Body of pancreas (tissue), 4 donors: ENCODE results near the gene TRPC1. TPM values are rescaled to one million over a fixed set of nuclear protein-coding genes. Genes with fewer than 3 reads are reported as not detected.

Experiments
- ATAC-seq: fragments of 150-250 bp; one replicate; pipeline ENCODE4 v1.9.1; 2016
- DNase-seq, 4 donors: peaks; one replicate each; pipeline ENCODE4 v3.0.0-alpha.2; 2019
- H3K27ac ChIP-seq, 4 donors: fragments of 200-600 bp; sonication (generic); 1 replicate in 3 of 4; 2 replicates in 1 of 4; pipeline versions ENCODE4 v1.5.1 to v1.6.1; 2016 to 2019; ENCODE audit warnings: mild to moderate bottlenecking in 1 of 4, mixed read lengths in 1 of 4, moderate library complexity in 1 of 4
- H3K27me3 ChIP-seq, 2 donors: fragments of 200-600 bp; sonication (generic); one replicate each; pipeline ENCODE4 v1.6.0; 2016; ENCODE audit warnings: mild to moderate bottlenecking in 1 of 2
- H3K36me3 ChIP-seq, 2 donors: fragments of 200-600 bp; sonication (generic); replicated peaks in 1 of 2; 2 replicates each; pipeline ENCODE4 v1.5.1; 2016; ENCODE audit warnings: low read depth in 2 of 2; ENCODE audit not compliant: insufficient read depth in 1 of 2
- H3K4me1 ChIP-seq: fragments of 200-600 bp; sonication (generic); one replicate; pipeline ENCODE4 v1.6.0; 2016
- H3K4me3 ChIP-seq, 2 donors: fragments of 200-600 bp; sonication (generic); 1 replicate in 1 of 2; 2 replicates in 1 of 2; pipeline ENCODE4 v1.5.1; 2016 to 2019
- H3K9me3 ChIP-seq, 3 donors: fragments of 200-600 bp; sonication (generic); 1 replicate in 2 of 3; 2 replicates in 1 of 3; pipeline ENCODE4 v1.5.1; 2016
- CTCF ChIP-seq, 7 experiments: fragments of 450-650 bp in 4 of 7; fragments of 200-600 bp in 3 of 7; sonication (generic) in 3 of 7; IDR thresholded peaks; one replicate each; pipeline ENCODE4 v1.5.1; 2016 to 2019; ENCODE audit warnings: antibody characterized with exemption in 7 of 7
- POLR2A ChIP-seq, 3 donors: fragments of 450-650 bp; IDR thresholded peaks; one replicate each; pipeline ENCODE4 v1.6.1; 2016; ENCODE audit warnings: antibody characterized with exemption in 3 of 3, mild to moderate bottlenecking in 2 of 3
- WGBS, 2 donors: methylation state at CpG; one replicate each; pipeline ENCODE4 v1.1.5; 2017; 5-methylcytosine and 5-hydroxymethylcytosine counted together
- intact Hi-C: fragments of 100-400 bp; cut with DNase I; formaldehyde crosslinking; loops from one replicate; pipeline ENCODE4 v1.15.1; 2023
- total RNA-seq, 2 donors: library from RNA; depleted of rRNA; stranded (reverse); fragments of >200 nt; gene quantifications; one replicate each; pipeline ENCODE4 v1.1.0, GENCODE V29; 2016

Gene TRPC1
- total RNA-seq, 2 donors from 2014 or later: 6.9 to 7.5 TPM

- 45 to 58% methylated on average over 1 of the region's 1 CpG for WGBS, 2 donors
- Histone ChIP-seq H3K9me3 (no peaks in the 10 kb centered on the region), H3K36me3 (no peaks in the 10 kb centered on the region), H3K27ac (no peak overlapping the region), H3K4me3 (no peak overlapping the region), H3K4me1 (no peaks in the 10 kb centered on the region), H3K27me3 (no peaks in the 10 kb centered on the region)
- DNase-seq (no peak), ATAC-seq (no peak)
- TF ChIP-seq POLR2A (IDR thresholded peaks at IDR 0.05) (no peak), CTCF (IDR thresholded peaks at IDR 0.05) (no peak)
- intact Hi-C loops: no loop called here
Observed at GRCh38 chr3:142802891-142803290, 79.1 kb downstream of the TRPC1 start.

- Histone ChIP-seq H3K4me3 (no peak overlapping the region), H3K4me1 (no peaks in the 10 kb centered on the region), H3K36me3 (no peaks in the 10 kb centered on the region), H3K27ac (no peak overlapping the region), H3K9me3 (no peaks in the 10 kb centered on the region), H3K27me3 (no peaks in the 10 kb centered on the region)
- no peak for ATAC-seq
- DNase-seq: no peak
- intact Hi-C loops: no loop called here
- WGBS, 2 donors: 75% methylated on average over 9 of the region's 9 CpGs
- no peak for TF ChIP-seq CTCF (IDR thresholded peaks at IDR 0.05)
- no peak for TF ChIP-seq POLR2A (IDR thresholded peaks at IDR 0.05)
Observed at GRCh38 chr3:142808103-142808917, 84.5 kb downstream of the TRPC1 start.

- no peak overlapping the region for H3K27ac ChIP-seq
- no peaks in the 10 kb centered on the region for H3K9me3 ChIP-seq
- WGBS, 2 donors: 69 to 77% methylated on average over 3 of the region's 3 CpGs
- TF ChIP-seq POLR2A (IDR thresholded peaks at IDR 0.05) (no peak), CTCF (IDR thresholded peaks at IDR 0.05) (no peak)
- ATAC-seq: no peak
- H3K27me3 ChIP-seq: no peaks in the 10 kb centered on the region
- no peaks in the 10 kb centered on the region for H3K36me3 ChIP-seq
- intact Hi-C loops: no loop called here
- no peaks in the 10 kb centered on the region for H3K4me1 ChIP-seq
- H3K4me3 ChIP-seq: no peak overlapping the region
- DNase-seq: no peak
Observed at GRCh38 chr3:142809259-142809658, 85.4 kb downstream of the TRPC1 start.

- ATAC-seq (no peak), DNase-seq (no peak)
- H3K27me3 ChIP-seq: no peaks in the 10 kb centered on the region
- H3K36me3 ChIP-seq: no peaks in the 10 kb centered on the region
- H3K27ac ChIP-seq: no peak overlapping the region
- TF ChIP-seq POLR2A (IDR thresholded peaks at IDR 0.05) (no peak), CTCF (IDR thresholded peaks at IDR 0.05) (no peak)
- no peaks in the 10 kb centered on the region for H3K9me3 ChIP-seq
- intact Hi-C loops: no loop called here
- no peaks in the 10 kb centered on the region for H3K4me1 ChIP-seq
- 86 to 88% methylated on average over 6 of the region's 6 CpGs for WGBS, 2 donors
- H3K4me3 ChIP-seq: no peak overlapping the region
Observed at GRCh38 chr3:142815803-142816202, 92.0 kb downstream of the TRPC1 start.

- Histone ChIP-seq H3K36me3 (no peaks in the 10 kb centered on the region), H3K9me3 (no peaks in the 10 kb centered on the region), H3K4me3 (no peak overlapping the region), H3K4me1 (no peaks in the 10 kb centered on the region), H3K27ac (no peak overlapping the region), H3K27me3 (no peaks in the 10 kb centered on the region)
- no peak for DNase-seq
- TF ChIP-seq CTCF (IDR thresholded peaks at IDR 0.05) (no peak), POLR2A (IDR thresholded peaks at IDR 0.05) (no peak)
- WGBS, 2 donors: 30 to 43% methylated on average over 1 of the region's 1 CpG
- intact Hi-C loops: no loop called here
- no peak for ATAC-seq
Observed at GRCh38 chr3:142817356-142817755, 93.5 kb downstream of the TRPC1 start.
